Non-pigmented ciliary epithelial cell (primary cell): Measurements from ENCODE around the gene PCDHA1.

ENCODE experiments used
- DNase-seq: peaks from one replicate; pipeline ENCODE4 v3.0.0-alpha.2; 2010; ENCODE audit warnings: low read depth

Gene PCDHA1

DNA sequence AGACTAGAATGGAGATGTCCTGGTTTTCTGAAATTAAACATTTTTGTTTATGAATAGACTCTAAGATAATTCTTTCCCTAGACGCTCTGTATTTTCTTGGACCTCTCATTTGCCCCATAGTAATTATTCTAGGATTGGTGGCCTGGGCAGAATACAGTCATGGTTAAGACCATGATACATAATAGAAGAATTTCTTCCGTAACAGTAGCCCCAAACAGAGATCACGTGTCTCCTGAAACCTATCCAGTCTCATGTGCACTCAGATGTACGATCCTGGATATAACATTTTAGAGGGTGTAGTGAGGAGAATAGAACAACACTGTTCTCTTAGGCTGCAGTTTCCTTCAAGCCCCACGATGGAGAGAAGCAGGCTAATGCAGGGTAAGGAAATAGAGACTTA is 202.7 kb downstream of the PCDHA1 start:
- no peak for DNase-seq

DNA sequence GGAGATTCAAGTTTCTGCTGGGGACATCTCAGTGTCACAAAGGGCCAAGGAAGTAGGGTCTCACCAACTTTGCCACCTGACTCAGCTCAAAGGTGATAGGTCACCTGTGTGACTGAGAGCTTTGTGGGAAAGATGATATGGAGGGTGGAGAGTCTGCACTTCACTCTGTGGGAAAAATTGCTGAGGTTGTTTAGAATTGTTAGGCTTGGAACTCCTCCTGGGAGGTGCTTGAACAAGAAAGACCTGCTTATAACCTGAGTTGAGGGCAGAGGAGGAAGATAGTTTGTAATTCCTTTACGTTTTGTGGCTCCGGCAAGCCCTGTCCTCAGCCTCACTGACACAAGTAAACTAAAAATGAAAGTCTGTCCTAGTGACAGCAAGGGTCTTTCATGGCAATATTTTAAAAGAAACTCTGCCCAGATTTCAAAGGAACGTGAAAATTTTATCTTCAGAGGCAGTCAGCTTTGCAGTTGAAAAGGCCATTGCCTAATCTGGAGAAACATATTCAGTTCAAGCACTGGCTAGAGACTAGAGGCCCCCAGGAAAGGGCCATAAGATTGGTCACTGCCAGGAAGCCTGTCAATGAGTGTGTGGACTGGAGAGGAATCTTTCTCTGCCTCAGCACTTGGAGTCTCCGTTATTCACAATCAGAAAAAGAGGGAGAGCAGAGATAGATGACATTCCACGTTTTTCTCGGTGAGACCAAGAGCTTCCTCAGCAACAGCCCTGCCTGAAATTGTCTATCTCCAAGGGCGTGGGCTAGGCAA is 203.5 kb downstream of the PCDHA1 start:
- DNase-seq, result no peak

DNA sequence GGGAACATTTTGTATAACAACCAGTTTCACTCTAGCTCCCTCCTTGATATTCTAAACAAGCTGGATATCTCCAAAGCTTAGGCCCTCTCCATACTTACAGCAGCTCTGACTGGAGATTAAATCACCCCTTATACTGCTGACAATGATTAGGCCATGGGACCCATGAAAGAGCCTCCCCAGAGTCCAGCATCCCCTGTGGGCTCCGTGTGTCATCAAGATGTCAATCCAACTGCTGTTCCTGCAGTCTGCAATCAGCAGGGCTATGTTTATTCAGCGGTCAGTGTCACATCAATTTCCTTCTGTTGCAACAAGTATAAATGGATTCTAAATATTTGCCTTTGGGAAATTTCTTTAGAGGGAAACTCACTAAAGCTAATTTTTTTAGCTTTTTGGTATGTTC is 206.9 kb downstream of the PCDHA1 start:
- no peak for DNase-seq

DNA sequence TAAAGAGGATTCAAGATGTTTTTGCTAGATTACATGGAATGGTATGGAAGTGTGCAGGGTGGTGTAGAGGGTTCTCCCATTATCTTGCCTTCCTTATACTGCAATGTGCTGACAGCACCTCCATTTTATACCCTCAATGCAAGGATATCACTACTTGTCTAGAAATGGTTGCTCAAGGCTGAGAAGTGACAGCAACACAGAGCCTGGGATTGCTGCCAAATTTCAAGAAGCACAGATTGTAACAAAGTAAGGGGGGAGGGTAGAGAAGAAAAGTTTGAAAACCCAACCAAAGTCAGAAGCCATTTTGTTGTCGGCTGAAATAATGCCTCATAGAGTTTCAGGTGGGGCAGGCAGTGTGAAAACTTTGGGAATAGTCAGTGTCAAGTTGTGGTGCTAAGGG is 210.1 kb downstream of the PCDHA1 start:
- no peak for DNase-seq

DNA sequence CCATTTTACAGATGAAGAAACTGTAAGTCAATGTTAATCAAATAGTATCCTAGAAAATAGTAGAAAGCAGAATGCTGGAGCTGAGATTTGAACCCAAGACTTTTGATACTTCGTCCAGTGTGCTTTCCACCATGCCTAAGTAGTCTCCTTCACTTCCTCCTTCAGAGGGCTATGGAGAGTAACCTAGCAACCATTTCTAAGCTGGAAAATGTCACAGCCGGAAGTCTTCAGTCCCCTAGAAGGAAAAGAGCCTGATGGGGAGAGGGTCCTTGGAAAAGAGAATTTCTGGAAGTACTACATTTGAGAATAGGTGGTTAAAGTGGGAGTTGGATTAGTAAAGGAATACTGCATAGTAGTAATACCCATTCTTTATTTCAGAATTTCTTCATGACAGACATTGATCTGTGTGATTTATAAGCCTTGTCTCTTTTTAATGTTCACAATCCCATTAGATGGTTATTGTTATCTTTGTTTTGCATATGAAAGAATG is 213.0 kb downstream of the PCDHA1 start:
- no peak for DNase-seq

DNA sequence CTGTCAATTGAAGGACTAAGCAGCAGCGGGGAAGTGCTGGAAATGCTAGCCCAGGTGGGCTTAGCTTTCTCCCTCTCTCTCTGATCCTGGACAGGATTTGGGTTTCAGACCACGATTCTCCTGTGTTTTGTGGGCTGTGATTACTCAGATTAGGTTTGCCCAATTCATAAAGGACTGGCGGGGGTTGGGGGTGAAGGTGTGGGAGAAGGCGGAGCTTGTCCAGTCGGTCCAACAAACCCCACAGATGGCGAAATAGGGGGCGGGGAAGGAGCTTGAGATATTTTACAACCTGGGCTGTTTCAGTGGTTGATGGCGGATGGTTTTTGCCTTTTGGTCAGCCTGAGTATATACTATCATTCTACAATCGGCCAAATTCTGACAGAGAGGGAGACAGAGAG is 215.5 kb downstream of the PCDHA1 start:
- no peak for DNase-seq

DNA sequence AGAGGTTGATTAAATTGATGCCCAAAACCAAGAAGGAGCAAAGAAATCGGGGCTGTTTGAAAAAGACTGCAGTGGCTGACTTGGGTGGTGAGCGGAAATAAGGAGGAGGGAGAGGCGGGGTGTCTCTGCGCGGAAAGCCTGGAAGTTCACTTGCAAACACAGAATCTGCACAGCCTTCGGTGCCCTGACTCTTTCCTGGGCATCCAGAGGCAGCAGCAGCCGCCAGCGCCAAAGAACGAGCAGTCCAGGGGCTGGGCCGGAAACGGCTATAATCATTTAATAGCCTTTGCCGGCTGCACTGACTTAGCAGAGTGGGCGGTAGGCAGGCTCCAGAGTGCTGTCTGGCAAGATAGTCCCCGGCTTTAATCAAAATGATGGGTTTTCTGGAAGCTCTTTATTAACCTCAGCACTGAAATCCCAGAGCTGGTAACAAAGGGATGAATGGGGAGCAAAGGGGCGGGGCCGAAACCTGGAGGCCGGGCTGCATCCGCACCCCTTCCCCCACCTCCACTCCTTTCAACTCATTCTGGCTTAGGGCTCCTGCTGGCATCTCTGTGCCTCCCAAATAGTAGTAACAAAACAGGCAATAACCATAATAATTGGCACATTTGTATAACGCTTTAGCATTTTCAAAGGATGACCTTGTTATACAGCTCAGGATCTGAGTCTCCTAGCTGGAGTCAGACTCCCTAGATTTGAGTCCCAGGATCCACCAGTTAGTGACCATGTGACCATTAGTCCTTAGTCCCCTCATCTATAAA is 216.1 kb downstream of the PCDHA1 start:
- DNase-seq, result no peak

DNA sequence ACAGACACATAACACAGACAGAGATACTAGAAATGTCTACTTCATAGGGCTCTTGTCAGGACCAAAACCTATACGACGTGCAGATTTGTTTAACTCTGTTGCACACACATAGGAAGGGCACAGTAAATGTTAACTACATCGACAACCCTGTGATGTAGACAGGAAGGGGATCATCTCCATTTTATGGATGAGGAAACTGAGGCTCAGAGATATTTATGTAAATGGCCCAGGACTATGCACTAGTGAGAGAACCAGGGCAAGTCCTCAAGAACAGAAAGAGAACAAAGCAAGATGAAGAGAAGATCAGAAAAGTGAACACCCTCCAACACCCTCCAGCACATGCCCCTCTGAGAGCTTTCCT is 216.6 kb downstream of the PCDHA1 start:
- no peak for DNase-seq

DNA sequence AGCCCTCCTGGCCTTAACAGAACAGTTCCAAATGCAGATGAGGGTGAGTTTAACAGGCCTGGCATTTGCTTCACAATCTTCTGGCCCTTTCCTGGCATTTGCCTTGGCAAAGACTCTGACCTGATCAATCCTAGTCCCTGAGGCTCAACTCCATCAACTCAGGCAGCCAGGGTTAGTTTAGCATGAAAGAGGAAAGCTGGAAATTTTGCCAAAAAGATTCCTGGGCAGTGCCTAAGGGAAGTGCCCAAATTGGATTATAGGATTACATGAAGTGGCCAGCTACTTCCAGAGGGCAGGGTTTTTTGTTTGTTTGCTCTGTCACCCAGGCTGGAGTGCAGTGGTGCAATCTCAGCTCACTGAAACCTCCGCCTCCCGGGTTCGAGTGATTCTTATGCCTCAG is 217.1 kb downstream of the PCDHA1 start:
- no peak for DNase-seq

DNA sequence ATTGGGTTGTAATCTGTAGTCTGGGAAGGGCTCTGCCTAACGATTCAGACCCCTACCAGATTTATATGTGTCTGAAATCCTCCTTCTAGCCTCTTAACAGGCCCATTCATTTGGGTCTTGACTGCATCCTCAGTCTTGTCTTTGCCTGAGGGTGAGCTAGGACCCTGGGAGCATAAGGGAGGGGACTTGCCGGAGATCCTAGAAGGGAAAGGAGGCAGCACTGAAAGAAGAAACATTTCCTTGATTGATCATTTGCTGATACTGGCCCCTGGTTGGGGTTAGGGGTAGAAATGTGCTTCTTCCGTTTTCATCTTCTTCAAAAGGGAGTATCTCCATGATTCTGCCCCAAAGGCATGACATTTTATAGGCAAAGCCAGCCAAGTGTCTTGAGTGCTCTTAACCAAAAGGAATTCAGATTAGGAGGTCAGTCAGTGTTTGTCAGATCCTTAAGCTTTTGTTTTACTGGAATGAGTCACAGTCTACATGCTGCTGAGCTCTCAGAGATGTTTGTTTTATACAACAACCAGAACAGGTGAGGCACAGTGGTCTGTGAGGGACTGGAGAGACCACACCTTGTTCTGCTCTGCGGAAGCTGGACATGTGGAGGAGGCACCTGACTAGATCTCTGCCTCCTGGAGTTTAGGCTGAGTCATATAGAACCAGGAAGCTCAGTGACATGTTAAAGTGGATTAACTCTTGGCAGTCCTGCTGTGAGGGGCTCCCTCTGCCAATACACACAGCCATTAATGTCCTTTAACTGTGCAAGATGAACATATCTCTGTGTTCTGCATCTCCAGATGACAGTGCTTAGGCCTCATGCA is 218.1 kb downstream of the PCDHA1 start:
- DNase-seq, result no peak

DNA sequence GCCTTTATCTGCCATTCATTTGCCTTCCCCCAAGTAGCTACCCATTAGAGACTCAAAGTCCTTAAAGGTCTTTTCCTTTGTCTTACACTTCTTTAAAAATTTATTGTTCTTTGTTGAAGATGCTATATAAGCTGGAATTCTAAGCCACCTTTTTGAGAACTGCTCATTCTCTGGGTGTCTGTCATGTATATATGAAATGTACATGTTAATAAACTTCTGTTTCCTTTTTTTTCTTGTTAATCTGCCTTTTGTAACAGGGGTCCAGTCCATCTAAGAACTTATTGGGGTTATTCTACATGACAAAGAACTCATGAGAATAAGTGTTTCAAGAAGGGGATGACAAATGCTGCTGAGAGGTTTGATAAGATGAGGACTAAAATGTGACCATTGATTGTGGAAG is 221.9 kb downstream of the PCDHA1 start:
- no peak for DNase-seq

DNA sequence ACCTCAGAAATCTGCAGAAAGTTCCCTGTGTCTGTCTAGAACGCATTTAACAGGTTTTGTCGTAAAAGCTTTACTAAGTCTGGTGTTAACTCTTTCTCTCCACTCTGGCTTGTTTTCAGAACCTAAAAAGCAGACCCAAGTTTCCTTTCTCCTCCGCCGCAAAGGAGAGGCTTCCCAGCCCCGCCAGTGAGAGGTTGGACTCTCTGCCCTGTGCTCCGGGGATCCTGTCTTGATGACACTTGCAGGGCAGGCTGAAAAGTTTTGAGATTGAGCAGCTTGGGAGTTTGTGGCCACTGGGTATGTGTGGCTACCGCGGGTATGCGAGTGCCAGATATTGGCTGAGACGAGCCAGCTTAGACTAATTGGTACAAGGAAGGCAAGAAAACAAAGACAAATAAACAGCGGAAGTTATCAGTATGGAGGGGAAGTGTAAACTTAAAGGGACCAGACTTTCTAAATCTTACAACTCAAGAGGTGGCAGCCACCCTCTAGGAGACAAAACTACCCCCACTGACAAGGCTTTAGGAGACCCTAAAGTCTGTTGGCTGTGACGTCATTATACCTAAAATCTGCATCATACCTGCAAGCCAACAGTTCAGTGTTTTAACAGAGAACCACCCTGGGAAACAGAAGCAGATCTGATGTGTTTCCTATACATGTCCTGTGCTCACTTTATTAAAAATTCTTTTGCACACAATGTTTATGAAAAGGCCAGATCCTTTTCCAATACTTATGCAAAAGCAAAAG is 224.3 kb downstream of the PCDHA1 start:
- no peak for DNase-seq

DNA sequence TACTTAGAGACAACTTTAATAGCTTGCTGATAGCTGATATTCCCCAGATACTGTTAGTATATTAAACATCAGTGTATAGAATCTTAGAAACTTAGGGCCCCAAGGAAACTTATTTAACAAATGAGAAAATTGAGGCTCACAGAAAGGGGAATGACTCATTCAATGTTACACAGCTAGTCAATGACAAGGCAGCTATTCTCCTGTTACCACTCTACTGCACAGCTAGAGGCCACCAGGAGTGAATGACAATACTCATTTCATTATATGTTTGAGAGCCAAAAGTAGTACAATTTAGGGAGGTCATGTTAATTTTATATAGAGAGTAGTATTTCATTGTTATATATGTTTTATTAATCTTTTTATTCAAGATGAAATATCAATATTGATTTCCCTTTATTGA is 232.0 kb downstream of the PCDHA1 start:
- no peak for DNase-seq

DNA sequence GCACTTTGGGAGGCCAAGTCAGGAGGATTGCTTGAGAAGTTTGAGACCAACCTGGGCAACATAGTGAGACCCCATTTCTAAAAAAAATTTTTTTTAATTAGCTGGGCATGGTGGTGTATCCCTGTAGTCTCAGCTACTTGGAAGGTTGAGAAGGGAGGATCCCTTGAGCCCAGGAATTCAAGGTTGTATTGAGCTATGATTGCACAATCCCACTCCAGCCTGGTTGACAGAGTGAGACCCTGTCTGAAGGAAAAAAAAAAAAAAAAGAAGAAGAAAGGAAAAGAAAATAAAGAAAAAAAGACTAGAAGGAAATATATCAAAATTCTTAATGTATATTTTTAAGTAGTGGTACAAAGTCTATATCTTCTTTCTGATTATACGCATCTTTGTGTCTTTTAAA is 236.4 kb downstream of the PCDHA1 start:
- no peak for DNase-seq

DNA sequence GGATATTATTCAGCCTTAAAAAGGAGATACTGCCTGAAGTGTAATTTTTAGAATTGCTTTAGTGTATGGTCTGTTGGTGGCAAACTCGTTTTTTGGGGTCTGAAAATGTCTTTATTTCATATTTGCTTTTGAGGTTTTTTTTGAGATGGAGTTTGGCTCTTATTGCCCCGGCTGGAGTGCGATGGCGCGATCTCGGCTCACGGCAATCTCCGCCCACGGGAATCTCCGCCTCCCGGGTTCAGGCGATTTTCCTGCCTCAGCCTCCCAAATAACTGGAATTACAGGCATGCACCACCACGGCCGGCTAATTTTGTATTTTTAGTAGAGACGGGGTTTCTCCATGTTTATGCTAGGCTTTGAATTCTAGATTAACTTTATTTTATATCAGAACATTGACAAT is 245.1 kb downstream of the PCDHA1 start:
- no peak for DNase-seq

DNA sequence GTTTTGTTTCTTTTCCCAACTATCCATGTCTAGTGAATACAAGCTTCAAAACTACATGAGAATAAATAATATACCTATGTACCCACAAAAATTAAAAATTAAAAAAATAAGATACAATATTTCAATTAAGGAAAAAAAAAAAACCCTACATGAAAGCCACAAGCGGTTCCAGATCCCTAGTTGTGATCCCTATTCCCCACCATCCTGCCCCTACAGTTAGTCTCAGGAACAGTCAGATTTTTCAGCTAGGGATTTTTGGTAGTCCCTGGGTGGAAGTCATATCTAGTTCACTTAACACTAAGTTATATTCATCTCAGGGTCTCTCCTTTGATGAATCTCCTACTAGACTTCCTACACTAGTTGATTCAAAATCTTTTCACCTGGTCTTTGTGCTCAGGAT is 246.7 kb downstream of the PCDHA1 start:
- no peak for DNase-seq

DNA sequence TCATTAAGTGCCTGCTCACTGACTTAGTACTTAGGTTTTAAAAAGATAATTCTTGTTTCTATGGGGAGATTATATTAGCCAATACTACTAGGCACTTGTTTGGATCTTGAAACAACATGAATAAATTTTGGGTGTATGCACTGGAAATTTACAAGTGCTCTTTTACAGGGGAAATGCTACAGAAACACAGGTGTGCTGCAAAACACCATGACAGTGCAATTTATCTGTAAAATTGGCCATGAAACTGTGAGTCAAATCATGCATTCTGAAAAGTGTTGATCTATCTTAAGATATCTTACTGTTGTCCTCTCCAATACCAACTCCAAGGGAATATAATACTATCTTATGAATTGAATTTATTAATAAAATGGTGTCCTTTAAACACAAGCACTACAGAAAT is 253.1 kb downstream of the PCDHA1 start:
- DNase-seq, result no peak

DNA sequence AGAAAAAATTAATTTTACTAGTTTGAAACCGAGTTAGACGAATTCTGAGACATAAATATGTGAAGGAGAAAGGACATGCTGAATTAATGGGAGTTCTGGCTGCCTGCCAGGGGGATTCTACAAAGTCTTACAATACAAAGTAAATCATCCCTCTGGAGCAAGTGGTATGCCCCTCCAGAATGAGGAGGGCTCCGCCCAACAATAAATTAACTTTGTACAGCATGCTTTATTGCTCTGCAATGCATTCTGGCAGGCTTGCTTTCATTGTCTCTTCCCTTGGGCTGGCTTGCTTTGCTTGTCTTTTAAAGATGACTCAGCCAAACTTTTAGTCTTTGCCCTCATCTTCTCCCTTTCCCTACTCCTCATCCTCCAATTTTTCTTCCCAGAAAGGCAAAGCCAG is 253.6 kb downstream of the PCDHA1 start:
- DNase-seq, result no peak

DNA sequence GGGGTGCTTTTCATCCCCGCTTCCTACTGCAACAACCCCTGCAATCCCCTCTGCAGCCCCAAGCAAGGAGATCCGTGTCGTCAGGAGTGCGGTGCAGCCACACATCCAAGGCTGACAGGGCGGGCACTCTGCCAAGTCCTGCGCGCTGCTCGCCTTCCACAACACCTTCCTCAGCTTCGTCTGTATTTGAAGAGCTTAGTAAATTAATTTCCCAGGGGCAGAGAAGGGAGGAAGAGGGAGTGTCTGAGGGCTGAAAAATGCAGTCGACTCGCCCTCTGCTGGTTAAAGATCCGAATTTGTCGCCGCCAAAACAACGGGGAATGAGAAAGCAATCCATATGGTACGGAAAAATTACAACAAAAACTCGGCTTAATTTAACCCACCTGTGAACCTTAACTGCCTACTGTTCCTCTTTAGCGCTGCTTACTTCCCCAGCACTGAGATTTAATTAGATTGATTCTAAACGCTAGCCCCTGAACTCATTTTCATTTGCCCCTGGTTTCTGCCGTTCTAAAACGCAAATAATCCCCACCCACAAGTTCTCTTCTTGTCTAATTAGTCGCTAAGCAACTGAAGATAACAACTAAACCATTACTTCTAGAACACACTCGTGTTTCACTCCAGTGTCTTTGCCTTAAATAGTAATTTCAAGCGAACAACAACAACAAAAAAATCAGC is 254.3 kb downstream of the PCDHA1 start:
- DNase-seq, result no peak

DNA sequence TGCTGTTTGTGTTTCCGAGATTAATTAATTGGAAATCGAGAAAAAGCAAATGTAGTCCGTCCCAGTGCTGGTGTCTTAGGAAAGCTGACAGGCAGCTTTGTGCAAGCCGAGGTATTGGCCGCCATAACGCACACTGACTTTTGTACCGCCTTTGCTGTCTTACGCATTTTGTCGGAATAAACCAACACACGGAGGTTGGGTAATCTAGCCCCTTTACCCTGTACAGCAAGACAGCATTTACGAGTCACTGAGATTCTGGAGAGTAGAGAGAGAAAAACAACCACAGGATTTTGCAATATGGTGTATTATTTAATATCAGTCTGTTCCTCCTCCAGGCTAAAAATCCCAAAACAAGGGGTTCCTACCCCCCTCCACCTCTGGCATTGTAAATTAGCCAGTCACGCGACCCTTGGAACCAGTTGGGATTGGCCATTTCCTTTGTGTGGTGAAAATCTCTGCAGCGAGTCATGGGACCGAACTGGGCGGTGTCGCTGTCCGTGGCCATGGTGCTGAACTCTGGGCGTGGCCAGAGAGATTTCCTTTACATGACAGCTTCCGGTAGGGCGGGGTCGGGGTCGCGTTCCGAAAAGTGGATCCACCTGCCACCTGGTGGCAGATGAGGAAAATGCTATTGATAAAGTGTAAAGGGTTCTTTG is 255.0 kb downstream of the PCDHA1 start:
- peak; percentile 4 for DNase-seq

DNA sequence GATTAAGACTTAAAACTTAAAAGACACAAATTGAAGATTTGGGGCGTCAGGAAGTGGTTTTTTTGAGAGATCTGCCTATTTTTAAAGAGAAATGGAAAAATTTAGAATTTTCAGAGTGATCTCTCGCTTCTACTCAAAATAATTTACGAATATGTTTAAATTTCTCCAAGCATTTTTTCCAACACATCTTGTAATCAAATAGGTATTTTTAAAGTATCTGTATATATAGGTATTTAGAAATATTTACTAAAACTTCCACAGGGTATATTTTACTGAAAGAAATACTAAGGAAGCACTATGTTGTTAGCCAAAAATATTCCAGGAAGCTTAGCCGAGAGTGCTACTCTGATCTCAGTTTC is 255.5 kb downstream of the PCDHA1 start:
- no peak for DNase-seq
